ENCODE measurements around the gene FCAMR.

- TF ChIP-seq EP300 (IDR thresholded peaks at IDR 0.05) (no peak), POLR2A (IDR thresholded peaks at IDR 0.05) (no peak)
Observed at GRCh38 chr1:207018707-207019106, 48.4 kb upstream of the FCAMR start.
